ENCODE data around the gene RPGRIP1L.

RPGRIP1L gene

GRCh38 chr16:53643474-53643873, 60.2 kb downstream of the RPGRIP1L start:
- no peak for DNase-seq

GRCh38 chr16:53642094-53642493, 61.6 kb downstream of the RPGRIP1L start:
- no peak for DNase-seq

GRCh38 chr16:53636978-53637377, 66.7 kb downstream of the RPGRIP1L start:
- DNase-seq = no peak

DNA sequence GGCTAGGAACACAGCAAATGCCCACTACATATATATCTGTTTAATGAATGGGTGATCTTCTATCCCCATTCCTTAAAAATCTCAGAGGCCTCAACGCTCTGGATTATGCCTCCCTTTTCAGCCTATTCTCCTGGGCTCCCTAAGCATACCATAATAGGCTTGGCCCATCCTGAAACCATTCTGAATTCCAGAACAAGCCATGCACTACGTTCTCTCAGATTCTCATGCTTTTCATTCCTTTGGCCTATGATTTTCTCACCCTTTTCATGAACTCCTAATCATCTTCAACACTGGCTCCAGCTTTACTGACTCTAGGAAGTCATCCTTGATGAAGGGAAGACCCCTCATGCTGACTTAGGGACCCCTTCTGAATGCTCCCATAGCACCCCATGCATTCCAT, 71.1 kb downstream of the RPGRIP1L start:
- no peak for DNase-seq

DNA sequence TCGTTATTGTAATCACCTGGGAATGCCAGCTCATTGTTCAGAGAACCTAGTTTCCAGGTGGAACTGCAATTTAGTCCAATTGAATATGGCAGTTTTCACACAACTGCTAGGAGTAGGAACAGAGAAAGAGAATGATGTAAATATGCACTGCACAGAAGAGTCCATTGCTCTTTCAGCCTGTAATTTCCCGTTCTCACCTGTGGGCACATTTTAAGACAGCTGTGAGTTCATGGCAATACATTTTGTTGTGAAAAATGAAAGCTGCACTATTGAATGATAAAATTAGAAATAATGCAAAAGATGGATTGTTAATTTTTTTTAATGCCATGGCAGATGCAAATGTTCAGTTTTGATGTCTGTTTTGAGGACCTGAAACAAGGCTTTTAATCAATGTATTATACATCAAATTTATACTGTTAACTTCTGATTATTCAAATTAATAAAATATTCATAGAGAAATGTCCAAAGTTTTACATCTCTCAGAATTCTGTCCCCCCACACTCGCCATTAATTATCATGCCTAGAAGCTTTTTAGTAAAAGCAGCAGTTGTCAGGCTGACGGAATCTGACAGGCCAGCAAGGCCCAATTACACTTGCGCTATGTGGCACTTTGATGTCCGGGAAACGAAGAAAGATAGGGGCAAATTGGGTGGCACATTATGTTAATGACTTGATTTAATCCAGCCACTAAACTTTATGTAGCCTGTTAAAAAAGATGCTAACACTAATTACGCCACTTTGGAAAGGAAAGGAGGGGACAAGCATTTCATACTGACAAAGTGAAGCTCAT, 72.2 kb downstream of the RPGRIP1L start:
- DNase-seq = peak; percentile 3 to 7

GRCh38 chr16:53629607-53630312, 73.9 kb downstream of the RPGRIP1L start:
- DNase-seq = no peak

DNA sequence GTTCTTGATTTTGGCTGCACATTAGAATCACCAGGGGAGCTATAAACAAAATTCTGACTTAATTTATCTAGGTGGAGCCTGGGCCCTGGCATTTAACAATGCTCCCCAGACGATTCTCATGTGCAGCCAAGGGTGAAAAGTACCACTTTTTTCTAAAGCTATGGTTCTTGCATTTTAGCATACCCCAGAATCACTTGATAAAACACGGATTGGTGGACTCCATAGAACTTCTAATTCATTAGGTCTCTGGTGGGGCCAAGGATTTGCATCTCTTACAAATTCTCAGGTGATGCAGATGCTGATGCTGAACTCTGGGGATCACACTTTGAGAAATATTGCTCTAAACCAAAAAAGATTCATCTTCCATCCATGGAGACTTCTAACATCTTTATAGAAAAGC, 74.5 kb downstream of the RPGRIP1L start:
- no peak for DNase-seq

- DNase-seq = no peak
Observed at GRCh38 chr16:53626811-53627210, 76.8 kb downstream of the RPGRIP1L start.

DNA sequence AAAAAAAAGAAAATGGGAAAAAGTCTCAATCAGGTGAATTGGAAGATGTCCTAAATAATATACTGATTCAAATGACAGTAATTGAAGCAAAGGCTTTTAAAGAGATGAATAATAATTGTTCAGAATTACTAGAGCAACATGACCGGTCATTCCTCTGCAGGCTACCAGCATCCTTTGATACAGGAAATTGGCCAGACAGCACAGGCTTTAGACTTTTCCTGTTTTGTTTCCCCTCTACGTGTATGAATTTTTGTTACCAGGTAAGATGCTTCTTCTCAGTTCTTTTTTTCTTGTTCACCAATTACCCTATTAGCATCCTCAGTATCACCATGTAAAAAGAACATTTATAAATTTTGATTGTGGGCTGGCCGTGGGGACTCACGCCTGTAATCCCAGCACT, 77.5 kb downstream of the RPGRIP1L start:
- DNase-seq = no peak

GRCh38 chr16:53625221-53625620, 78.4 kb downstream of the RPGRIP1L start:
- no peak for DNase-seq

DNA sequence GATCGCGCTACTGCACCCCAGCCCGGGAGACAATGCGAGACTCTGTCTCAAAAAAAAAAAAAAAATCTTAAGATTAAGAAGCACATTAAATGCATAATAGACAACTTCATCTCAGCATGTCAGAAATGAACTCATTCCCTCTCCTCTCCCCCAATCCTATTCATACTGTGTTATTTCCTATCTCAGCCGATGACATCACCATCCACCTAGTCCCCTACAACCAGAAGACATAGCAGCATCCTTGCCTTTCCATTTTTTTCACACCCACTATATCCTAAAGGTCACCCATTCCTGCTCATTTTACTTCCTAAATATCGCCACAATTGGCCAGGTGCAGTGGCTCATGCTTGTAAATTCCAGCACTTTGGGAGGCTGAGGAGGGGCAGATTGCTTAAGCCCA, 81.3 kb downstream of the RPGRIP1L start:
- DNase-seq = no peak

DNA sequence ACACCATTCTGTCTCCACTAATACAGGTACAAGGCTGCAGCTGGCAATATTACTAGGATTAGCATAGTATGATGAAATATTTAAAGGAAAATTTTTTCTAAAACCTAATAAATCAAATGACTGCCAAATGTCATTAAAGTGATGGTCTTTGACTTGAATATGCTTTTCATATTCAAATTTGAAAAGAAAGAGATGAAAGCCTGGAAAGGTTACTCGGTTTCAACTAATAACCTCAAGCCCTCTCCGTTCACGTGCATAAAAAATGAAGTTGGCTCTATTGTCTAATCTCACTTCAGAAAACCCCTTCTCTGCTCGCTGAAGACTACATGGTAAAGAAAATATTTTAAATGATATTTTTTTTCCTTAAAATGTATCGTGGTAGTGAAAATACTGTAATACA, 83.2 kb downstream of the RPGRIP1L start:
- DNase-seq = no peak

- DNase-seq = no peak
Observed at GRCh38 chr16:53619235-53619634, 84.4 kb downstream of the RPGRIP1L start.

DNA sequence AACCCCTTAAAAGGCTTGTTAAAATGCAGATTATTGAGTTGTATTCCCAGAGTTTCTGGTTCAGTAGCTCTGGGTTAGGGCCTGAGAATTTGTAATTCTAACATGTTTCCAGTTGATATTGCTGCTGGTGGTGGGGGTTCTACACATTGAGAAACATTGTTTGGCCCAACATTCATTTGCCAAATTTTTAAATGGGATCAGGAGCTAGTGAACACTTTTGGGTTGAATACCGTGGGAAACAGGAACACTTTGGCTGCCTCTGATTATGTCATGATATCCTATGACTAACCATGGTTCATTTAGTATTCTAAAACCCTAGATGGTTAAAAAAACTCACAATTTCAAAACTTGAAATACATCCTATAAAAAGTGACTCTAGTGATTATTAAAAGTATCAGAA, 89.3 kb downstream of the RPGRIP1L start:
- DNase-seq = no peak

GRCh38 chr16:53612003-53612402, 91.7 kb downstream of the RPGRIP1L start:
- no peak for DNase-seq

DNA sequence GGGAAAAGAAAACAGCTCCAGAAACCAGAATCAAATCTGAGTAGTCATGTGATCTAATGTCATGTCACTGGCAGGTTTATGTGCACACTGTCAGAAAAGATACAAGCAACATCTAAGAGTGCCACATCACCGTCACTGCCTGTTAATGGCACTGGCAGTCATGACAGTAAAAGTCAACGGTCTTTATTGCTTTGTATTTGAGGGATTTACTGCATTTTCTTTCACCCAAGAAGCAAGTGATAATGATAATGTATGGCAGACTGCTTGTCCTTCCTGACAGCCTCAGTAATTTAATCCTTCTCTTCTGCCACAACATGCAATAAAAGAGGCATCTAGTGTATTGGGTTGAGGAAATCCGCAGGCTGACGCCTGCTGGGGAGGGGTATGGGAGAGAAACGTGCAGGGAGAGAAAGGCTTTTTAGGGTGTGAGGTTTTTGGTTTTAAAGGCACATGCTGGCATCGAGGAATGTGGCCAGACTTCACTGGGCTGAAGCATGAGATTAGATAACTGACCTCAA, 92.4 kb downstream of the RPGRIP1L start:
- DNase-seq = no peak

DNA sequence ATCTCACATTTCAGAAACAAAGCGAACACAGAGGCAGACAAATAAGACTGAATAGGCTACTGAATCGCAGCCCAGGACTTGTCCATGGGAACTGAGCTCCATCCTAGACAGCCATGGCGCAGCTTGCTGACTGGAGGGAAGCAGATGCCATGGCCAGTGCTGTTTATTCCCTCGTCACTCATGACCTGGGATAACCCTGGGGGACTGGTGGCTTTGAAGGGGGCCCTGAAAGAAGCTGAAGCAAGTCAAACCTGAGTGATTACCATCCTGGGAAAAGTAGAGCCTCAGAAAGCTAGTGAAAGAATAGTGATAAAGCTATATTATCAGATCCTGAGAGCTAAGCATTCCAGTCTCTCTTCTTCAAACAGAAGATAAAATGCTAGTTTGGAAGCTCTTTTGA, 94.1 kb downstream of the RPGRIP1L start:
- no peak for DNase-seq

DNA sequence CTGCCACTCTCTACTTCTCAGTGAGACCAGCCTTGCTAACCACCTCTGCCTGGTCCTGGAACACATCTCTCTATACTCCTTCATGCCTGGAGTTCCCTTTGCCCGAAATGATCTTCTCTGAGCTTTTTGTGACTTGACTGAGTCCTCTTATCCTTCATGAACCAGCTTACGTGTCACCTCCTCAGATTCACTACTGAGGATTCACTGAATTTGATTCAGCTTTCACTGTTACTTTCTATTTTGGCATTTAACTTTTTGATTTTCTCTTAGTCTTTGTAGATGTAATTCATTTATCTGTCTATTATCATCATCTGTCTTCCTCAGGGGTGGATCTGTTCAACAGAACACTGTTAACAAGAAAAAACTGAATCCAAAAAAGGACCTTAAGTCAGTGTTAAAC, 95.6 kb downstream of the RPGRIP1L start:
- no peak for DNase-seq

DNA sequence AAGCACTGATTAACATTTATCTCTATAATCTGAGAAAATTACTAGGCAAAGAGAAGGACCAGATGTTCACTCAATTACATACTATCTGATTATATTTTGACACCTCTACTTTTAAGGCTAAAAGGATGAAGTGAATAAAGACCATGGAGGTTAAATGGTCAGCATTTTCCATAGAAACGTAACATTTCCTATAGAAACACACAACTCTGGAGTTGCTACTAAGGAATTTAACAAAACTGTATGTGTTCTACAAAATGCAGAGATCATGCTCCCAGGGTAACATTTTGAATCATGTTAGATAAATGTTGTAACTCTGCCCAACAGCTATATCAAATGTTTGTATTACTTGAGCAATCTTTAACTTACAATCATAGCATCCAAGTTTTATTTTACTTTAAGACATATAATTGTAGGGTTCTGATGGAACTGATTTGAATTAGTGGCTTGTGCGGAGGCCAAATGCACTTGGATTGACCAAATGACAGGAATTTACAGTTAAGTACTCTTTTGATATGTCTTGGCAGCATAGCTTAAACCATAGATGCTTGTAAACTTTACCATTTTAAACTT, 97.7 kb downstream of the RPGRIP1L start:
- no peak for DNase-seq

- DNase-seq = no peak
Observed at GRCh38 chr16:53605356-53605755, 98.3 kb downstream of the RPGRIP1L start.

GRCh38 chr16:53601961-53602360, 101.7 kb downstream of the RPGRIP1L start:
- no peak for DNase-seq

DNA sequence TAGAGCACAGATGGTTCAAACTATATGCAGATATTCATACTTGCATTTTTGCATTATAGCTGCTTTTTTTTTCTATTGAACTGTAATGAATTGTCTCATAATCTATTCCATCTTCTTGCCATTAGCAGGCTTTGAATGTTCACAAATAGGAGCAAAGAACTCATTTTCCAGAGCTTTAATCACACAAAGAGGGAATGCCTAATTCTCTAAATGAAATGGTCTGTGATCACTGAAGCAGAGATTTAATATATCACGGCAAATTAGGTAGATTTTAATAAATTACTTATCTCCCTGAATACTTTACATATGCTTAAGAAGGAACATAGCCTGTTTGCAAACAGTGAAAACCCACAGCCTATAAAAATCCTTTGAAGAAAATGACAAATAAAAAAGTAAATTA, 103.0 kb downstream of the RPGRIP1L start:
- DNase-seq = no peak

DNA sequence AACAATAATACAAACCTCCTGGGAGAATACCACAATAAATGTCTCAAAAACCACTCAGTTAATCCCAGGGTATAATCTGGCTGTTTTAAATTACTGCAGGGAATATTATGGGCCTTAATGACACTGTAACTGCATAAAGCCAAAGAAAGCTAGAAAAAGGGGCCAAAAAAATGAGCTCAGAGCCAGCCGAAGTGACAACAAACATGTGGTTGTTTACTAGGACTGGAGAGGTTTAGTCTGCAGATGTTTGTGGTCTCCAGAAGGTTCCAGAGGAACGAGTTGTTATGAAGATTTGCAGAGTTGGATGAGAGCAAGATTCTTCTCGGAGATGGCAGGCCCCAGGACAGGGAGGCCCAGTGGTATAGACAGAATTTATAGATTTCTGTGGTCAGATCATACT, 103.5 kb downstream of the RPGRIP1L start:
- DNase-seq = no peak

GRCh38 chr16:53599548-53599947, 104.1 kb downstream of the RPGRIP1L start:
- DNase-seq = no peak

Measured in NCI-H1930 (cell line).